ENCODE measurements around the gene NLRP9. TPM values are rescaled to one million over a fixed set of nuclear protein-coding genes. Genes with fewer than 3 reads are reported as not detected.

NLRP9 gene
- polyA plus RNA-seq, 1 donor from 2014 or later = not detected

DNA sequence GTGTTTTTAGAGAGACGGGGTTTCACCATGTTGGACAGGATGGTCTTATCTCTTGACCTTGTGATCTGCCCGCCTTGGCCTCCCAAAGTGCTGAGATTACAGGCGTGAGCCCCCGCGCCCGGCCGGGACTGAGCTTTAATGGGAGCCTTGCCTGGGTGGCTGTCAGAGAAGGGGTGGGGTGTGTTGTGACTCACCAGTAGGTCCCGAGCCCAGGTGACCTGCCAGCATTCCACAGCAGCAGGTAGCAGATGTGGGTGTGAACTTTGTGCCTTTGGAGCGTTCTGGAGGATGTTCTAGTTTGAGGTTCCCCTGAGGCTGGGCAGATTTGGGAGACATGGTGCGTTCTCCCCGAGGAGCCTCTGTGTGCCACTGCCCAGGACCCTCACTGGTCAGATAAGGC lies 70.2 kb downstream of the NLRP9 start:
- H3K27me3 ChIP-seq (ENCODE audit: insufficient read depth, low read depth, low read length) = no peaks in the 10 kb centered on the region
- H3K4me2 ChIP-seq (ENCODE audit: low read length) = no peak overlapping the region
- H3K36me3 ChIP-seq (ENCODE audit: insufficient read depth, low read length) = no peaks in the 10 kb centered on the region
- H3K27ac ChIP-seq (ENCODE audit: low read length) = no peak overlapping the region
- H3K79me2 ChIP-seq (replicated peaks; ENCODE audit: insufficient read depth, low read length) = peaks cover 16% of the 10 kb centered on the region
- no peaks in the 10 kb centered on the region for H3F3A ChIP-seq (ENCODE audit: insufficient read depth, low read length, poor library complexity, severe bottlenecking)
- no peaks in the 10 kb centered on the region for H3K9me2 ChIP-seq (ENCODE audit: insufficient read depth, low read length)
- TF ChIP-seq RAD21 (conservative IDR thresholded peaks at IDR 0.05) (no peak), SMC3 (conservative IDR thresholded peaks at IDR 0.05; ENCODE audit: poor library complexity) (no peak), POLR2AphosphoS5 (IDR thresholded peaks at IDR 0.05) (no peak), EP300 (conservative IDR thresholded peaks at IDR 0.05; ENCODE audit: poor library complexity, severe bottlenecking) (no peak), MXI1 (conservative IDR thresholded peaks at IDR 0.05; ENCODE audit: poor library complexity, severe bottlenecking) (no peak), TAF1 (IDR thresholded peaks at IDR 0.05; ENCODE audit: low read depth) (no peak), EZH2 (IDR thresholded peaks at IDR 0.05; ENCODE audit: borderline replicate concordance, insufficient read depth, low read length, poor library complexity, severe bottlenecking) (no peak)
- TF ChIP-seq, protein P1, sequence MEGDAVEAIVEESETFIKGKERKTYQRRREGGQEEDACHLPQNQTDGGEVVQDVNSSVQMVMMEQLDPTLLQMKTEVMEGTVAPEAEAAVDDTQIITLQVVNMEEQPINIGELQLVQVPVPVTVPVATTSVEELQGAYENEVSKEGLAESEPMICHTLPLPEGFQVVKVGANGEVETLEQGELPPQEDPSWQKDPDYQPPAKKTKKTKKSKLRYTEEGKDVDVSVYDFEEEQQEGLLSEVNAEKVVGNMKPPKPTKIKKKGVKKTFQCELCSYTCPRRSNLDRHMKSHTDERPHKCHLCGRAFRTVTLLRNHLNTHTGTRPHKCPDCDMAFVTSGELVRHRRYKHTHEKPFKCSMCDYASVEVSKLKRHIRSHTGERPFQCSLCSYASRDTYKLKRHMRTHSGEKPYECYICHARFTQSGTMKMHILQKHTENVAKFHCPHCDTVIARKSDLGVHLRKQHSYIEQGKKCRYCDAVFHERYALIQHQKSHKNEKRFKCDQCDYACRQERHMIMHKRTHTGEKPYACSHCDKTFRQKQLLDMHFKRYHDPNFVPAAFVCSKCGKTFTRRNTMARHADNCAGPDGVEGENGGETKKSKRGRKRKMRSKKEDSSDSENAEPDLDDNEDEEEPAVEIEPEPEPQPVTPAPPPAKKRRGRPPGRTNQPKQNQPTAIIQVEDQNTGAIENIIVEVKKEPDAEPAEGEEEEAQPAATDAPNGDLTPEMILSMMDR (IDR thresholded peaks at IDR 0.05; ENCODE audit: poor library complexity, severe bottlenecking) = no peak
- TF ChIP-seq, protein P2, sequence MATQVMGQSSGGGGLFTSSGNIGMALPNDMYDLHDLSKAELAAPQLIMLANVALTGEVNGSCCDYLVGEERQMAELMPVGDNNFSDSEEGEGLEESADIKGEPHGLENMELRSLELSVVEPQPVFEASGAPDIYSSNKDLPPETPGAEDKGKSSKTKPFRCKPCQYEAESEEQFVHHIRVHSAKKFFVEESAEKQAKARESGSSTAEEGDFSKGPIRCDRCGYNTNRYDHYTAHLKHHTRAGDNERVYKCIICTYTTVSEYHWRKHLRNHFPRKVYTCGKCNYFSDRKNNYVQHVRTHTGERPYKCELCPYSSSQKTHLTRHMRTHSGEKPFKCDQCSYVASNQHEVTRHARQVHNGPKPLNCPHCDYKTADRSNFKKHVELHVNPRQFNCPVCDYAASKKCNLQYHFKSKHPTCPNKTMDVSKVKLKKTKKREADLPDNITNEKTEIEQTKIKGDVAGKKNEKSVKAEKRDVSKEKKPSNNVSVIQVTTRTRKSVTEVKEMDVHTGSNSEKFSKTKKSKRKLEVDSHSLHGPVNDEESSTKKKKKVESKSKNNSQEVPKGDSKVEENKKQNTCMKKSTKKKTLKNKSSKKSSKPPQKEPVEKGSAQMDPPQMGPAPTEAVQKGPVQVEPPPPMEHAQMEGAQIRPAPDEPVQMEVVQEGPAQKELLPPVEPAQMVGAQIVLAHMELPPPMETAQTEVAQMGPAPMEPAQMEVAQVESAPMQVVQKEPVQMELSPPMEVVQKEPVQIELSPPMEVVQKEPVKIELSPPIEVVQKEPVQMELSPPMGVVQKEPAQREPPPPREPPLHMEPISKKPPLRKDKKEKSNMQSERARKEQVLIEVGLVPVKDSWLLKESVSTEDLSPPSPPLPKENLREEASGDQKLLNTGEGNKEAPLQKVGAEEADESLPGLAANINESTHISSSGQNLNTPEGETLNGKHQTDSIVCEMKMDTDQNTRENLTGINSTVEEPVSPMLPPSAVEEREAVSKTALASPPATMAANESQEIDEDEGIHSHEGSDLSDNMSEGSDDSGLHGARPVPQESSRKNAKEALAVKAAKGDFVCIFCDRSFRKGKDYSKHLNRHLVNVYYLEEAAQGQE (IDR thresholded peaks at IDR 0.05; ENCODE audit: borderline replicate concordance) = no peak
- H3K9ac ChIP-seq (ENCODE audit: low read length) = no peak overlapping the region
- no peak overlapping the region for H2AFZ ChIP-seq (ENCODE audit: low read depth, low read length)
- peaks cover 8% of the 10 kb centered on the region for H4K20me1 ChIP-seq (ENCODE audit: insufficient read depth)
- no peaks in the 10 kb centered on the region for H3K9me3 ChIP-seq (ENCODE audit: low read length)
- no peak overlapping the region for H3K4me3 ChIP-seq (ENCODE audit: low read length)

DNA sequence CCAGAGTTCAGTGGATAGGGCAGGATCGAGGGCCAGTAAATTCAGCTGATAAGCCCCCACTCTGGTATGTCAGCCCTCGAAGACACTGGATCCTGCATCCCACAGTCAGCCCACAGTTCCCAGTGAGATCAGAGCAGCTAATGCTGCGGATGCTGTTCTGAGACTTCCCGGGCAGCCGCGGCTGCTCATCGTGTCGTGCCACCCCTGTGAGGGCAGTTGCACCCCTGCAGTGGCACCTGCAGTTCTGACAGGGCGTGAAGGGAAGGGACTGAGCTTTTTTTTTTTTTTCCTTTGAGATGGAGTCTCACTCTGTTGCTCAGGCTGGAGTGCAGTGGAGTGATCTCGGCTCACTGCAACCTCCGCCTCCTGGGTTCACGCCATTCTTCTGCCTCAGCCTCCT lies 70.7 kb downstream of the NLRP9 start:
- H3K36me3 ChIP-seq (ENCODE audit: insufficient read depth, low read length) = no peaks in the 10 kb centered on the region
- H3K27me3 ChIP-seq (ENCODE audit: insufficient read depth, low read depth, low read length) = no peaks in the 10 kb centered on the region
- no peak overlapping the region for H3K4me2 ChIP-seq (ENCODE audit: low read length)
- no peak overlapping the region for H2AFZ ChIP-seq (ENCODE audit: low read depth, low read length)
- peaks cover 8% of the 10 kb centered on the region for H4K20me1 ChIP-seq (ENCODE audit: insufficient read depth)
- peaks cover 12% of the 10 kb centered on the region for H3K79me2 ChIP-seq (replicated peaks; ENCODE audit: insufficient read depth, low read length)
- H3K9ac ChIP-seq (ENCODE audit: low read length) = no peak overlapping the region
- no peaks in the 10 kb centered on the region for H3F3A ChIP-seq (ENCODE audit: insufficient read depth, low read length, poor library complexity, severe bottlenecking)
- no peak overlapping the region for H3K27ac ChIP-seq (ENCODE audit: low read length)
- H3K9me2 ChIP-seq (ENCODE audit: insufficient read depth, low read length) = no peaks in the 10 kb centered on the region
- H3K9me3 ChIP-seq (ENCODE audit: low read length) = no peaks in the 10 kb centered on the region
- no peak overlapping the region for H3K4me3 ChIP-seq (ENCODE audit: low read length)
- no peak for TF ChIP-seq SMC3 (conservative IDR thresholded peaks at IDR 0.05; ENCODE audit: poor library complexity)
- no peak for TF ChIP-seq POLR2AphosphoS5 (IDR thresholded peaks at IDR 0.05)
- no peak for TF ChIP-seq RAD21 (conservative IDR thresholded peaks at IDR 0.05)

DNA sequence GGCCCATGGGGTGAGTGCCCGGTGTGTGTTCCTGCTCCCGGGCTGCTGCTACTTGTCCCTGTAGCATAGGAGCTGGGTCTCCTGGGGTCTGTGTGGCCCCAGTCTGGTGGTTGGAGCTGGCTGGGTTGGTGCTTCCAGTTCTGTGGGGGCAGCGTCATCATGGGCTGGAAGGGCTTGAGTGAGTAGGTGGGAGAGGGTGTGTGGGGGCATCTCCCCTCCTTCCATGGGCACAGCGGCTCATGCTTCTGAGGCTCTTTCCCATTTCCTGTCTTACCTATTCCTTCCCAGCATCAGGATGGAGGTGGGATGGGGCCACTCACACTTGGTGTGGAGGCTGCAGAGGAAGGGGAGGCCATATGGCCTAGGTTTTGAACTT lies 71.2 kb downstream of the NLRP9 start:
- no peaks in the 10 kb centered on the region for H3K9me2 ChIP-seq (ENCODE audit: insufficient read depth, low read length)
- H3K4me2 ChIP-seq (ENCODE audit: low read length) = no peak overlapping the region
- TF ChIP-seq EZH2 (IDR thresholded peaks at IDR 0.05; ENCODE audit: borderline replicate concordance, insufficient read depth, low read length, poor library complexity, severe bottlenecking) = no peak
- TF ChIP-seq POLR2AphosphoS5 (IDR thresholded peaks at IDR 0.05) = no peak
- no peak for TF ChIP-seq SMC3 (conservative IDR thresholded peaks at IDR 0.05; ENCODE audit: poor library complexity)
- no peak for TF ChIP-seq EP300 (conservative IDR thresholded peaks at IDR 0.05; ENCODE audit: poor library complexity, severe bottlenecking)
- TF ChIP-seq, protein P2 (IDR thresholded peaks at IDR 0.05; ENCODE audit: borderline replicate concordance) = no peak
- no peak for TF ChIP-seq TAF1 (IDR thresholded peaks at IDR 0.05; ENCODE audit: low read depth)
- no peak for TF ChIP-seq MXI1 (conservative IDR thresholded peaks at IDR 0.05; ENCODE audit: poor library complexity, severe bottlenecking)
- no peak for TF ChIP-seq RAD21 (conservative IDR thresholded peaks at IDR 0.05)
- TF ChIP-seq, protein P1 (IDR thresholded peaks at IDR 0.05; ENCODE audit: poor library complexity, severe bottlenecking) = no peak
- H3K79me2 ChIP-seq (replicated peaks; ENCODE audit: insufficient read depth, low read length) = peaks cover 8% of the 10 kb centered on the region
- no peak overlapping the region for H3K4me3 ChIP-seq (ENCODE audit: low read length)
- H3F3A ChIP-seq (ENCODE audit: insufficient read depth, low read length, poor library complexity, severe bottlenecking) = no peaks in the 10 kb centered on the region
- H3K27ac ChIP-seq (ENCODE audit: low read length) = no peak overlapping the region
- H3K36me3 ChIP-seq (ENCODE audit: insufficient read depth, low read length) = no peaks in the 10 kb centered on the region
- no peaks in the 10 kb centered on the region for H3K27me3 ChIP-seq (ENCODE audit: insufficient read depth, low read depth, low read length)
- no peaks in the 10 kb centered on the region for H3K9me3 ChIP-seq (ENCODE audit: low read length)
- H4K20me1 ChIP-seq (ENCODE audit: insufficient read depth) = peaks cover 8% of the 10 kb centered on the region
- no peak overlapping the region for H3K9ac ChIP-seq (ENCODE audit: low read length)
- H2AFZ ChIP-seq (ENCODE audit: low read depth, low read length) = no peak overlapping the region
